ENCODE measurements around the gene FNIP2. TPM values are rescaled to one million over a fixed set of nuclear protein-coding genes. Genes with fewer than 3 reads are reported as not detected.

The FNIP2 gene
- total and polyA plus RNA-seq, 8 donors = 4.8 to 109 (median 28.9) TPM

- no peaks in the 10 kb centered on the region for H3K36me3 ChIP-seq
- no peak overlapping the region for H3K27ac ChIP-seq
- intact Hi-C loops (cut with DNase I; ENCODE audit: low total_unique reads) = no loop called here
- no peak for DNase-seq
- no peak for TF ChIP-seq POLR2A (IDR thresholded peaks at IDR 0.05)
- no peak for TF ChIP-seq POLR2AphosphoS5 (IDR thresholded peaks at IDR 0.05)
- no peak for TF ChIP-seq EP300 (IDR thresholded peaks at IDR 0.05)
- no peak for TF ChIP-seq CTCF (IDR thresholded peaks at IDR 0.05)
- H3K27me3 ChIP-seq = no peaks in the 10 kb centered on the region
- no peak overlapping the region for H3K4me3 ChIP-seq
- peaks cover 0 to 10% (median 3%) of the 10 kb centered on the region in 4 donors for H3K9me3 ChIP-seq
- no peaks in the 10 kb centered on the region for H3K4me1 ChIP-seq
Observed at GRCh38 chr4:158930639-158930972, 161.8 kb downstream of the FNIP2 start.

- Histone ChIP-seq H3K9me3 (peaks cover 0 to 10% (median 3%) of the 10 kb centered on the region in 4 donors), H3K4me3 (no peak overlapping the region), H3K27me3 (no peaks in the 10 kb centered on the region), H3K4me1 (peaks cover 0 to 4% (median 0%) of the 10 kb centered on the region in 4 donors), H3K36me3 (no peaks in the 10 kb centered on the region), H3K27ac (no peak overlapping the region)
- no peak for DNase-seq
- TF ChIP-seq POLR2AphosphoS5 (IDR thresholded peaks at IDR 0.05) (no peak), CTCF (IDR thresholded peaks at IDR 0.05) (no peak), POLR2A (IDR thresholded peaks at IDR 0.05) (no peak), EP300 (IDR thresholded peaks at IDR 0.05) (no peak)
- 76 to 88% (median 77%) methylated on average over 2 of the region's 2 CpGs for WGBS, 5 donors
- intact Hi-C loops (cut with DNase I; ENCODE audit: low total_unique reads) = no loop called here
Observed at GRCh38 chr4:158933236-158933635, 164.4 kb downstream of the FNIP2 start.

GRCh38 chr4:158934996-158935669 is 166.3 kb downstream of the FNIP2 start:
- Histone ChIP-seq H3K36me3 (no peaks in the 10 kb centered on the region), H3K4me3 (no peak overlapping the region), H3K27me3 (no peaks in the 10 kb centered on the region), H3K27ac (no peak overlapping the region), H3K9me3 (no peaks in the 10 kb centered on the region), H3K4me1 (peaks cover 0 to 4% (median 0%) of the 10 kb centered on the region in 4 donors)
- WGBS, 5 donors = 83 to 91% (median 88%) methylated on average over 6 of the region's 6 CpGs
- intact Hi-C loops (cut with DNase I; ENCODE audit: low total_unique reads) = no loop called here
- DNase-seq = no peak
- TF ChIP-seq POLR2A (IDR thresholded peaks at IDR 0.05) (no peak), EP300 (IDR thresholded peaks at IDR 0.05) (no peak), POLR2AphosphoS5 (IDR thresholded peaks at IDR 0.05) (no peak), CTCF (IDR thresholded peaks at IDR 0.05) (no peak)

- no peak for DNase-seq
- no peak overlapping the region for H3K4me3 ChIP-seq
- H3K27ac ChIP-seq = peak overlapping the region in 2 of 5 donors; percentile 8 to 38
- intact Hi-C loops (cut with DNase I; ENCODE audit: low total_unique reads) = no loop called here
- no peaks in the 10 kb centered on the region for H3K27me3 ChIP-seq
- TF ChIP-seq CTCF (IDR thresholded peaks at IDR 0.05) (no peak), POLR2A (IDR thresholded peaks at IDR 0.05) (no peak), POLR2AphosphoS5 (IDR thresholded peaks at IDR 0.05) (peak in 1 of 3 donors; percentile 19), EP300 (IDR thresholded peaks at IDR 0.05) (no peak)
- H3K4me1 ChIP-seq = peaks cover 0 to 4% (median 0%) of the 10 kb centered on the region in 4 donors
- no peaks in the 10 kb centered on the region for H3K9me3 ChIP-seq
- 47 to 69% (median 63%) methylated on average over 6 of the region's 6 CpGs for WGBS, 5 donors
- no peaks in the 10 kb centered on the region for H3K36me3 ChIP-seq
Observed at GRCh38 chr4:158936238-158936637, 167.4 kb downstream of the FNIP2 start.
